Fibroblast of skin of left quadriceps (primary cell): ENCODE measurements around the gene UROC1.
"Not testable (repeated sequence)": the region's sequence is repeated elsewhere in the genome, so short reads cannot be mapped to it uniquely, and the experiment has no call there.

Experiments used
- DNase-seq, 2 experiments: peaks; one replicate each; pipeline ENCODE4 v3.0.0-alpha.2; 2013; ENCODE audit warnings: low read depth in 2 of 2

UROC1 gene

DNA sequence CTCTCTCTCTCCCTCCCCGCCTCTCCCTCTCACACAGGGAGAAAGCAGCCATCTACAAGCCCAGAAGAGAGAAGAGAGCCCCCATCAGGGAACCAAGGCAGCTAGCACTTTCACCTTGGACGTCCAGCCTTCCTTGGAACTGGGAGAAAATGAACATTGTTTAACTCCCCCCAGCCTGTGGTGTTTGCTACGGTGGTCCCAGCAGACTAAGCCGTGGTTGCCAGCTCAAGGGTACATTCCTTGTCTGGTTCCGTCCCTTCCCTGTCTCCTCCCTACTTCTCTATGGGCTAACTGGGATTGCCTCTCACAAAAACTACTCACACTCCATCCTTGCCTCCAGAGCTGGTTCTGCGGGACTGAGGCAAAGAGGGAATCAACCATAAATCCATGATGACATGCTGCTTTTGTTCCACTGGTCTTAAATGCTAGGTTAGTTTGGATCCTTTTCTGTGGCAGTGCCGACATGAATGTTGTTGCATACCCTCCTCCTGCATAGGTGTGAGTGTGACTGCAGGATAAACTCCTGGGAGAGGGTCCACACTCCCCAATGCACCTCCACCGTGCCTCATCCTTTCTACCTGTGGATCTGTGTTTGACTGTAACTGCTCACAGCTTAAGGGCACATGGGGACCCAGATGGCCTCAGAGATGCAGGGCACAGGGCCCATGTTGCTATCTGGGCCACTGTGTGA is 29.1 kb upstream of the UROC1 start:
- DNase-seq, result no peak

DNA sequence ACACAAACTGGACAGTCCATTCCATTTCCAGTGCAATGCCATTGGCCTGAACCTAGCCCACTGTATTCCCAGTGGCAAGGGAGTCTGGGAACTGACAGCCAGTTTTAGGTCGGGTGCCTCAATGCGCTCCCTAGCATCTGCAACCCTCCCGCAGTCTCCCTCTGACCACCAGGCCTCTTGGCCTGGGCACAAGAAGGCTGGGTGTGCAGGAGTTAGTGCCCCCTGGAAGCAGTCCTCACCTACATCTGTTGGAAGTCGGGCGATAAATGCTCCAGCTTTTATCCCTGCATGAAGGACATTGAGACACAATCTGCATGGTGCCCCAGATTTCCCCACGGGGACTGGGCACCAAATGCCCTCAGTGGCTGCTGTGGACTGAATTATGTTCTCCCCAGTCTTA is 28.4 kb upstream of the UROC1 start:
- no peak for DNase-seq

DNA sequence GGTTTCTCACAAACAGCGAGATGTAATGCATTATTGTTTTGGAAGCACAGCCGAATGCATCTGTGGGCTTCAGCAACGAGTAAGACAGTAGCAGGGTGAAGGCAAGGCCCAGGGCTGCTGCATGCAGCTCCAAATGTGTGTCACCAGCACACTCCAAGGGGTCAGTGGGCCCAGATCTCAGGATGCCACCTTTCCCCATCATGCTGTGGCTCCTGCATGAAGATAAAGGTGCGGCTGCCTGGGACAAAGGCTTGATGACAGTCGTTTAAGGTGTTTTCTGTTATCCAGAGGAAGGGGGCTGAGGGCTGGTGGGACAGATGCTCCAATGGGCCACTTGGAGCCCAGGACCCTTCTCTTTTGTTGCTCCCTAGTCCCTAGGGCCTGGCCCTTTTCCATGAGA is 28.0 kb upstream of the UROC1 start:
- DNase-seq, result no peak

DNA sequence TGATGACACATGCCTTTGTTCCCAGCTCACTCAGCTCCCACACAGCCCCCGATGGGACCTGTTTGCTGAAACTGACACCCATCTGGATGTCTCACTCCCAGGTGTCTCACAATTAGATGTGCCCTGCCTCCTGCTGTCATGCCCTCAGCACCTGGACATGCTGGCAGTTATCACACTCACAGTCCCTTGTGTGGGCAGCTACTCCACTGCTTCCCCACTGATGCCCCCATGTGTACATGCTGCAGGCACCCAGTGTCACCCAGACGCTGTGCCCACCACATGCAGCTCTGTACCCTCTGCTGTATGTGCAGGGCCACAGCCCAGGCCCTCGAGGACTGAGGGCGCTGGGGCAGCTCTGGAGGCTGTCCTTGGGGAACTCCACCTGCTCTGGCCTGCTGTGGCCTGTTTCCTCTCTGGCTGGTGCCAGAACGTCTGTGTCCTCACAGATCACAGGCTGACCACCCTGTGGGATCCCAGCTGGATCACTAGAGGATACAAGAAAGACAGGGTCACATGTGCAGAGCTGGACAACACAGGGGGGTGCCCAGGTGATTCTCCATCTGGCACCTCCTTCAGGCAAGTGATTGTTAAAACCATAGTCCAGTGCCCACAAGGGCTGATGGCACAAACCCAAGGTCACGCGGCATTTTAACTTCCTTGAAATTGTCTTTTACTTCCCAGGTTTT is 27.2 kb upstream of the UROC1 start:
- DNase-seq, result no peak

DNA sequence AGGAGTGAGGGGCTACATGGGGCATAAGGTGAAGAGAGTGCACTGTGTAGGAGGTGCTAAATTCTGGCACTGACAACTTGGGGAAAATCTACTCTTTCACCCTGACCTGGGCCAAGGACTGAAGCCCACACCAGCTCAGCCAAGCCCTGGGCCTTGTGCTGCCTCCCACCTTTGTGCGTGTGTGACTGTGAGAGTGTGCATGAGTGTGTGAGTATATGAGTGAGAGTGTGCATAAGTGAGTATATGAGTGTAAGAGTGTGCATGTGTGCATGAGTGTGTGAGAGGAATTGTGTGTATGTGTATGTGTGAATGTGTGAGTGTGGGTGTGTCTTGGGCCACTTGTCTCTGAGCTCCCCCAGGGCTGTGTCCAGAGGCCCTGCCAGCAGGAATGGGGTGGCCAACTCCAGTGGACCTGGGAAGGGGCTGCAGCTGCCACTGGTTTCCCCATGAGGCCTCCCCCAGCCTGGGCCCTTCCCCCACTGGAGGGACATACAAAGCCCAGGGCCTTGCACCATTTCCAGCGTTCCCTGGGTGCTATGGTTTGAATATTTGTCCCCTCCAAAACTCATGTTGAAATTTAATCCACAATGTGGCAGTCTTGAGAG is 26.0 kb upstream of the UROC1 start:
- no peak for DNase-seq

DNA sequence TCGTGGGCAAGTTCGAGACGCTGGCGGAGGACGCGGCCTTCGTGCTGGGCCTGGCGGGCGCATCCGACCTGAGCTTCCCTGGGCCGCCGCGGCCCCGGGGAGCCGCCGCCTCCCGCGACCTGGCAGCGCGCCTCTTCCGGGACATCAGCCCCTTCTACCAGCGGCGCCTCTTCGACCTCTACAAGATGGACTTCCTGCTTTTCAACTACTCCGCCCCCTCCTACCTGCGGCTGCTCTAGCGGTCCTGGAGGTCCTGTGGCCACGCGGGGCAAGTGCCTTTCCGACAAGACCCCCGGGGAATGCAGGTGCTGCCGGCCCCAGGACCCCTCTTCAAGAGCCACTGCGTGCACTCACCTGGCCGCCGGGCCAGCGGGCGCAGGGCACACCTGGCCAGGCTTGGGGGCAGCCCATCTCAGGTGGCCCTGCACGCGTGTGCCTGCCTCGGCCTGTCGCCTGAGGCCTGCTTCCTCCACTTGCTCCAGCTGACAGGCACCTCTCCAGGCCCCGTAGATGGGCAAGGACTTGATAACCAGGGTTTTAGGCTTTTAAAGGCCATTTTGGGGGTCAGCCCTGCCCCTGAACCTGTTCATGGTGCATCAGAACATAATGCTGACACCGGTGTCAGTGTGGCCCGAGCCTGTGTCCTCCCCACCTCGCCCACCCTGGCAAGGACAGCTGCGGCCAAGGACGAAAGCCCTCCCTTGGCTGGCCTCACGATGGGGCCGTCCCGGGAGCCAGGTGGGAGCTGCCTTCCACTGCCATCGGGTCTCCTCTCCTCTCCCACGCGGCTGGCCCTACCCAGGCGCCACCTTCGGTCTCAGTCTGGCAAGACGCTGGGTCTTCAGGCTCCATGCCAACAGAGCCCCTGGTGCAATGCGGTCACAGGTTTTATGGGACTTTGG is 25.0 kb upstream of the UROC1 start:
- no peak for DNase-seq

GRCh38 chr3:126541628-126542339 is 24.2 kb upstream of the UROC1 start:
- DNase-seq, result no peak

GRCh38 chr3:126540951-126541627 is 23.5 kb upstream of the UROC1 start:
- DNase-seq, result no peak

- peak; percentile 84 to 85 for DNase-seq
Measured at GRCh38 chr3:126540342-126540849, 22.8 kb upstream of the UROC1 start.

- no peak for DNase-seq
Measured at GRCh38 chr3:126539558-126540250, 22.1 kb upstream of the UROC1 start.

- no peak for DNase-seq
Measured at GRCh38 chr3:126538966-126539365, 21.4 kb upstream of the UROC1 start.

GRCh38 chr3:126538316-126538715 is 20.7 kb upstream of the UROC1 start:
- no peak for DNase-seq

DNA sequence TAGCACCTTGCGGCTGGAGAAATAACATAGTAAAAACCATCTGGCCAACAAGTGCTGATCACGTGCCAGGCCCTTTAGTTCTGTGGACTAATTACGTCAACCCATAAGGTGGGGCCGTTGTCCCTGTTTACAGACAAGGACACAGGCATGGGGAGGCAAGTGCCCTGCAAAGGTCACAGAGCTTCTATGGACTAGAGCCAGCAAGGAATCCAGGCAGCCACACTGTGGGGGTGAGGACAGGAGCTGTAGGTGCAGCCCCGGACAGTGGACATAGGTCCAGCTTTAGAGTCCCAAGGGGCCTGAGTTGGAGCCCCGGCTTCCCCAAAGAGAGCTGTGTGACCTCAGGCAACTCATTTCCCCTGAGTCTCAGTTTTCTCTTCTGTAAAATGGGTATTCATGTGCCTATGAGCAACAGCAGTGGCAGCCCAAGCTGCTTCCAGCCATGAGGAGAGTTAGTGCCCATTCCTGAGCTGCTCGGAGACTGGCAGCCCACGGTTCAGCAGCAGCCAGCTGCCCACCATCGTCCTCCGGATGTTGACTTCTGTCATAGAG is 20.2 kb upstream of the UROC1 start:
- no peak for DNase-seq

GRCh38 chr3:126537116-126537729 is 19.6 kb upstream of the UROC1 start:
- DNase-seq, result no peak

GRCh38 chr3:126536126-126536525 is 18.6 kb upstream of the UROC1 start:
- DNase-seq, result no peak

- DNase-seq, result no peak
Measured at GRCh38 chr3:126535636-126536035, 18.1 kb upstream of the UROC1 start.

GRCh38 chr3:126534716-126535115 is 17.1 kb upstream of the UROC1 start:
- DNase-seq, result not testable (repeated sequence)

DNA sequence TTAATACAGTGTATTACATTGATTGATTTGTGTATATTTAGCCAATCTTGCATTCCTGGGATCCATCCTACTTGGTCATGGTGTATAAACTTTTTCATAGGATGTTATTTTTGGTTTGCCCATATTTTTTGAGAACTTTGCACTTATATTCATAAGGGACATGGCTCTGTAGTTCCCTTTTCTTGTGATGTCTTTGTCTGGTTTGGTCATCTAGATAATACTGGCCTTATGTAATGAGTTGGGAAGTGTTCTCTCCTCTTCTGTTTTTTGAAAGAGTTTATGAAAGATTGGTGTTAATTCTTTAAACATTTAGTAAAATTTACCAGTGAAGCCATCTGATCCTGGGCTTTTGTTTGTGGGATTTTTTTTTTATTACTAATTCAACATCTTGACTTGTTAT is 15.9 kb upstream of the UROC1 start:
- no peak for DNase-seq

DNA sequence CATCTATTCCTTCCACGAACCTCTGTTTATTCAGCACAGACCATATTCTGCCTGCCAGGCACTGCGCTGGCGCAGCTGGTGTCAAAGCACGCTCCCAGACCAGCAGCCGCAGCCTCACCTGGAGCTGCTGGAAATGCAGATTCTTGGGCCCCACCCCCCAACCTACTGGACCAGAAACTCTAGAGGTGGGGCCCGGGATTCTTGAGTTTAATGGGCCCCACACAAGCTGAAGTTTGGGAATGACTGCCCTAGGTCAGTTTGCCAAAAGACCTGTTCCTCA is 13.4 kb upstream of the UROC1 start:
- DNase-seq, result no peak
